Thymus (tissue), 11 donors: ENCODE results near the gene ZNF879. TPM values are rescaled to one million over a fixed set of nuclear protein-coding genes. Genes with fewer than 3 reads are reported as not detected.

Experiments
- DNase-seq, 9 donors: peaks; one replicate each; pipeline ENCODE4 v3.0.0-alpha.2; 2013; ENCODE audit warnings: low spot score in 9 of 9, low read depth in 6 of 9, missing footprints in 1 of 9
- H3K27ac ChIP-seq, 2 donors: one replicate each; pipeline ENCODE4 v1.5.1; 2013; ENCODE audit warnings: control low read depth in 1 of 2, low read depth in 1 of 2, low read length in 1 of 2, mild to moderate bottlenecking in 1 of 2, moderate library complexity in 1 of 2
- H3K27me3 ChIP-seq, 2 donors: one replicate each; pipeline ENCODE4 v1.5.1; 2013; ENCODE audit warnings: low read length in 1 of 2; ENCODE audit not compliant: control insufficient read depth in 2 of 2, insufficient read depth in 1 of 2
- H3K36me3 ChIP-seq, 2 donors: one replicate each; pipeline ENCODE4 v1.5.1; 2013; ENCODE audit warnings: low read length in 1 of 2, mild to moderate bottlenecking in 1 of 2, moderate library complexity in 1 of 2; ENCODE audit not compliant: control insufficient read depth in 2 of 2, insufficient read depth in 2 of 2
- H3K4me1 ChIP-seq, 2 donors: one replicate each; pipeline ENCODE4 v1.5.1; 2013; ENCODE audit warnings: low read length in 2 of 2; ENCODE audit not compliant: control insufficient read depth in 2 of 2, insufficient read depth in 2 of 2
- H3K4me3 ChIP-seq, 2 donors: one replicate each; pipeline ENCODE4 v1.5.1; 2013; ENCODE audit warnings: low read length in 2 of 2, control low read depth in 1 of 2, mild to moderate bottlenecking in 1 of 2
- H3K9me3 ChIP-seq, 2 donors: one replicate each; pipeline ENCODE4 v1.5.1; 2013; ENCODE audit warnings: low read length in 1 of 2, mild to moderate bottlenecking in 1 of 2; ENCODE audit not compliant: control insufficient read depth in 2 of 2, insufficient read depth in 1 of 2
- WGBS: extraction: QIAGEN DNeasy Blood & Tissue Kit; methylation state at CpG from one replicate; pipeline ENCODE4 v1.1.7; 2013; 5-methylcytosine and 5-hydroxymethylcytosine counted together
- polyA plus RNA-seq: library from polyadenylated mRNA; stranded (reverse); fragments of 200-250 nt; gene quantifications from one replicate; pipeline ENCODE4 v1.2.3, GENCODE V29; 2013
- total RNA-seq: library from RNA; stranded (reverse); fragments of 120-200 nt; gene quantifications from one replicate; pipeline ENCODE4 v1.2.4, GENCODE V29; 2013
- donor health status: healthy.

The ZNF879 gene
- total and polyA plus RNA-seq, 2 donors, result 5.9 TPM

GRCh38 chr5:178997191-178997590, 26.4 kb upstream of the ZNF879 start:
- no peak for DNase-seq
- Histone ChIP-seq H3K4me1 (no peaks in the 10 kb centered on the region), H3K4me3 (no peak overlapping the region), H3K27ac (no peak overlapping the region), H3K9me3 (peaks cover 2 to 13% of the 10 kb centered on the region in 2 donors), H3K27me3 (peaks cover 25 to 44% of the 10 kb centered on the region in 2 donors), H3K36me3 (no peaks in the 10 kb centered on the region)
- WGBS, result 84% methylated on average over 6 of the region's 6 CpGs

GRCh38 chr5:178998441-178998840, 25.2 kb upstream of the ZNF879 start:
- DNase-seq, result no peak
- H3K27ac ChIP-seq, result no peak overlapping the region
- no peak overlapping the region for H3K4me3 ChIP-seq
- H3K4me1 ChIP-seq, result no peaks in the 10 kb centered on the region
- peaks cover 2 to 12% of the 10 kb centered on the region in 2 donors for H3K9me3 ChIP-seq
- no peaks in the 10 kb centered on the region for H3K36me3 ChIP-seq
- H3K27me3 ChIP-seq, result peaks cover 21 to 32% of the 10 kb centered on the region in 2 donors
- WGBS, result 98% methylated on average over 13 of the region's 13 CpGs

GRCh38 chr5:179006564-179006963, 17.0 kb upstream of the ZNF879 start:
- WGBS, result 87% methylated on average over 2 of the region's 2 CpGs
- Histone ChIP-seq H3K36me3 (no peaks in the 10 kb centered on the region), H3K4me3 (no peak overlapping the region), H3K9me3 (peaks cover 0 to 3% of the 10 kb centered on the region in 2 donors), H3K27ac (no peak overlapping the region), H3K4me1 (no peaks in the 10 kb centered on the region), H3K27me3 (no peaks in the 10 kb centered on the region)
- no peak for DNase-seq

- Histone ChIP-seq H3K27me3 (no peaks in the 10 kb centered on the region), H3K4me3 (no peak overlapping the region), H3K36me3 (no peaks in the 10 kb centered on the region), H3K9me3 (peaks cover 0 to 4% of the 10 kb centered on the region in 2 donors), H3K4me1 (no peaks in the 10 kb centered on the region), H3K27ac (no peak overlapping the region)
- DNase-seq, result no peak
- 23% methylated on average over 1 of the region's 1 CpG for WGBS
These were observed 14.9 kb upstream of the ZNF879 start for GRCh38 chr5:179008667-179009066.

GRCh38 chr5:179033004-179033580, 9.5 kb downstream of the ZNF879 start:
- WGBS, result 98% methylated on average over 7 of the region's 7 CpGs

GRCh38 chr5:179044765-179045164, 21.2 kb downstream of the ZNF879 start:
- peaks cover 0 to 16% of the 10 kb centered on the region in 2 donors for H3K9me3 ChIP-seq

More at GRCh38 chr5:179033004-179033580, 9.5 kb downstream of the ZNF879 start:
- H3K4me3 ChIP-seq, result no peak overlapping the region
- no peak overlapping the region for H3K27ac ChIP-seq
- peaks cover 24 to 31% of the 10 kb centered on the region in 2 donors for H3K36me3 ChIP-seq
- peaks cover 18 to 29% of the 10 kb centered on the region in 2 donors for H3K9me3 ChIP-seq
- H3K4me1 ChIP-seq, result no peaks in the 10 kb centered on the region
- H3K27me3 ChIP-seq, result no peaks in the 10 kb centered on the region
- no peak for DNase-seq

GRCh38 chr5:179051784-179052183, 28.2 kb downstream of the ZNF879 start:
- no peak for DNase-seq
- H3K27me3 ChIP-seq, result no peaks in the 10 kb centered on the region
- no peak overlapping the region for H3K4me3 ChIP-seq
- WGBS, result 92% methylated on average over 9 of the region's 9 CpGs
- no peaks in the 10 kb centered on the region for H3K4me1 ChIP-seq
- no peak overlapping the region for H3K27ac ChIP-seq
- H3K9me3 ChIP-seq, result peaks cover 2 to 33% of the 10 kb centered on the region in 2 donors
- no peaks in the 10 kb centered on the region for H3K36me3 ChIP-seq

More at GRCh38 chr5:179044765-179045164, 21.2 kb downstream of the ZNF879 start:
- no peak for DNase-seq
- WGBS, result 92% methylated on average over 2 of the region's 2 CpGs
- H3K36me3 ChIP-seq, result no peaks in the 10 kb centered on the region
- no peaks in the 10 kb centered on the region for H3K27me3 ChIP-seq
- H3K27ac ChIP-seq, result no peak overlapping the region
- no peak overlapping the region for H3K4me3 ChIP-seq
- no peaks in the 10 kb centered on the region for H3K4me1 ChIP-seq

GRCh38 chr5:179054036-179054785, 30.6 kb downstream of the ZNF879 start:
- no peak for DNase-seq
- Histone ChIP-seq H3K4me3 (no peak overlapping the region), H3K36me3 (no peaks in the 10 kb centered on the region), H3K27me3 (no peaks in the 10 kb centered on the region), H3K9me3 (peaks cover 2 to 33% of the 10 kb centered on the region in 2 donors), H3K4me1 (no peaks in the 10 kb centered on the region), H3K27ac (no peak overlapping the region)
- 91% methylated on average over 15 of the region's 15 CpGs for WGBS

- no peak overlapping the region for H3K4me3 ChIP-seq
- H3K27ac ChIP-seq, result no peak overlapping the region
- WGBS, result 93% methylated on average over 10 of the region's 10 CpGs
- DNase-seq, result no peak
- H3K9me3 ChIP-seq, result peaks cover 2 to 33% of the 10 kb centered on the region in 2 donors
- H3K4me1 ChIP-seq, result peaks cover 0 to 2% of the 10 kb centered on the region in 2 donors
- H3K36me3 ChIP-seq, result no peaks in the 10 kb centered on the region
- no peaks in the 10 kb centered on the region for H3K27me3 ChIP-seq
These were observed 31.3 kb downstream of the ZNF879 start for GRCh38 chr5:179054876-179055275.
